Coronary artery (tissue), 2 donors: ENCODE measurements around the gene PCMT1.
"Not testable (repeated sequence)": the region's sequence is repeated elsewhere in the genome, so short reads cannot be mapped to it uniquely, and the experiment has no call there.

Experiments used
- DNase-seq: peaks from one replicate; pipeline ENCODE4 v3.0.0-alpha.2; 2017; ENCODE audit warnings: low spot score
- H3K27ac ChIP-seq, 2 donors: fragments of 200-600 bp; sonication (generic); one replicate each; pipeline ENCODE4 v1.5.1; 2016 to 2019
- H3K4me3 ChIP-seq: fragments of 200-600 bp; sonication (generic); 2 replicates; pipeline ENCODE4 v1.5.1; 2016; ENCODE audit warnings: mild to moderate bottlenecking, moderate library complexity
- CTCF ChIP-seq: fragments of 200-600 bp; sonication (generic); IDR thresholded peaks from one replicate; pipeline ENCODE4 v1.5.1; 2019; ENCODE audit warnings: antibody characterized with exemption

Gene PCMT1

GRCh38 chr6:149845549-149845948, 96.0 kb downstream of the PCMT1 start:
- Histone ChIP-seq H3K4me3 (no peak overlapping the region), H3K27ac (no peak overlapping the region)
- DNase-seq = no peak
- TF ChIP-seq CTCF = no peak

GRCh38 chr6:149846321-149846720, 96.8 kb downstream of the PCMT1 start:
- TF ChIP-seq CTCF = no peak
- DNase-seq = no peak
- Histone ChIP-seq H3K4me3 (no peak overlapping the region), H3K27ac (no peak overlapping the region)

- TF ChIP-seq CTCF = no peak
- no peak overlapping the region for H3K4me3 ChIP-seq
- no peak overlapping the region for H3K27ac ChIP-seq
- DNase-seq = no peak
Measured at GRCh38 chr6:149847939-149848267, 98.4 kb downstream of the PCMT1 start.

- H3K4me3 ChIP-seq, H3K27ac ChIP-seq, DNase-seq: not testable (repeated sequence)
Measured at GRCh38 chr6:149848343-149848742, 98.8 kb downstream of the PCMT1 start.

GRCh38 chr6:149851461-149852110, 102.0 kb downstream of the PCMT1 start:
- Histone ChIP-seq H3K27ac (no peak overlapping the region), H3K4me3 (no peak overlapping the region)
- TF ChIP-seq CTCF = no peak
- DNase-seq = no peak

GRCh38 chr6:149852180-149852579, 102.6 kb downstream of the PCMT1 start:
- DNase-seq = no peak
- no peak for TF ChIP-seq CTCF
- Histone ChIP-seq H3K4me3 (no peak overlapping the region), H3K27ac (peak overlapping the region in 1 of 2 donors; percentile 1)

GRCh38 chr6:149852881-149853280, 103.3 kb downstream of the PCMT1 start:
- no peak for TF ChIP-seq CTCF
- Histone ChIP-seq H3K4me3 (no peak overlapping the region), H3K27ac (no peak overlapping the region)
- DNase-seq = no peak

GRCh38 chr6:149854017-149854416, 104.5 kb downstream of the PCMT1 start:
- not testable (repeated sequence) for DNase-seq, H3K4me3 ChIP-seq, H3K27ac ChIP-seq
